H9 (cell line): ENCODE measurements around the gene UNCX. TPM values are rescaled to one million over a fixed set of nuclear protein-coding genes. Genes with fewer than 3 reads are reported as not detected.

Experiments
- DNase-seq: peaks from one replicate; pipeline ENCODE4 v3.0.0-alpha.2; 2017
- H2AFZ ChIP-seq: one replicate; pipeline ENCODE4 v1.6.1; 2013; ENCODE audit warnings: mild to moderate bottlenecking, low read length, control low read depth, moderate library complexity
- H2AK5ac ChIP-seq: 2 replicates; pipeline ENCODE4 v1.6.1; 2013; ENCODE audit warnings: low read length, control low read depth, mixed read lengths; ENCODE audit not compliant: insufficient read length
- H2BK120ac ChIP-seq: one replicate; pipeline ENCODE4 v1.6.1; 2013; ENCODE audit warnings: low read depth, mild to moderate bottlenecking, low read length, control low read depth, inconsistent platforms; ENCODE audit not compliant: poor library complexity, severe bottlenecking
- H2BK12ac ChIP-seq: 2 replicates; pipeline ENCODE4 v1.6.1; 2013; ENCODE audit warnings: low read length, control low read depth, mixed read lengths, low read depth; ENCODE audit not compliant: insufficient read length
- H2BK15ac ChIP-seq: 2 replicates; pipeline ENCODE4 v1.6.1; 2013; ENCODE audit warnings: low read depth, low read length, control low read depth
- H2BK20ac ChIP-seq: one replicate; pipeline ENCODE4 v1.6.1; 2013; ENCODE audit warnings: low read depth, mild to moderate bottlenecking, low read length, control low read depth, inconsistent platforms; ENCODE audit not compliant: poor library complexity, severe bottlenecking
- H2BK5ac ChIP-seq: 2 replicates; pipeline ENCODE4 v1.6.1; 2013; ENCODE audit warnings: low read length, control low read depth, mixed read lengths; ENCODE audit not compliant: insufficient read length
- H3K14ac ChIP-seq: 2 replicates; pipeline ENCODE4 v1.6.1; 2013; ENCODE audit warnings: low read length, control low read depth; ENCODE audit not compliant: insufficient read depth
- H3K18ac ChIP-seq: 2 replicates; pipeline ENCODE4 v1.6.1; 2013; ENCODE audit warnings: low read depth, mild to moderate bottlenecking, mixed read lengths, low read length, control low read depth; ENCODE audit not compliant: insufficient read length
- H3K23ac ChIP-seq: 2 replicates; pipeline ENCODE4 v1.6.1; 2013; ENCODE audit warnings: low read length, control low read depth, mixed read lengths, low read depth; ENCODE audit not compliant: insufficient read length
- H3K23me2 ChIP-seq: 2 replicates; pipeline ENCODE4 v1.6.1; 2013; ENCODE audit warnings: low read depth, mild to moderate bottlenecking, mixed read lengths, low read length, control low read depth; ENCODE audit not compliant: insufficient read length, poor library complexity, severe bottlenecking
- H3K27ac ChIP-seq: 2 replicates; pipeline ENCODE4 v1.5.1; 2013; ENCODE audit warnings: low read length, control low read depth, mixed read lengths, low read depth; ENCODE audit not compliant: insufficient read length
- H3K27me3 ChIP-seq: 2 replicates; pipeline ENCODE4 v1.6.1; 2013; ENCODE audit warnings: low read length, control low read depth, inconsistent platforms; ENCODE audit not compliant: insufficient read depth
- H3K4ac ChIP-seq: 2 replicates; pipeline ENCODE4 v1.6.1; 2013; ENCODE audit warnings: low read depth, mild to moderate bottlenecking, control low read depth, inconsistent platforms, low read length, moderate library complexity
- H3K4me1 ChIP-seq: 2 replicates; pipeline ENCODE4 v1.6.1; 2013; ENCODE audit warnings: low read length, control low read depth, inconsistent platforms; ENCODE audit not compliant: insufficient read depth
- H3K4me2 ChIP-seq: 2 replicates; pipeline ENCODE4 v1.6.1; 2013; ENCODE audit warnings: low read length, control low read depth, mixed read lengths; ENCODE audit not compliant: insufficient read length, insufficient read depth
- H3K56ac ChIP-seq: 2 replicates; pipeline ENCODE4 v1.6.1; 2013; ENCODE audit warnings: low read depth, mild to moderate bottlenecking, mixed read lengths, low read length, control low read depth; ENCODE audit not compliant: insufficient read length
- H3K79me1 ChIP-seq: 2 replicates; pipeline ENCODE4 v1.6.1; 2013; ENCODE audit warnings: low read depth, mild to moderate bottlenecking, moderate library complexity, low read length, control low read depth, inconsistent platforms; ENCODE audit not compliant: insufficient read depth, poor library complexity, severe bottlenecking
- H3K79me2 ChIP-seq: 2 replicates; pipeline ENCODE4 v1.6.1; 2013; ENCODE audit warnings: low read length, control low read depth, inconsistent platforms; ENCODE audit not compliant: insufficient read depth
- H3K9ac ChIP-seq: 2 replicates; pipeline ENCODE4 v1.6.1; 2013; ENCODE audit warnings: low read length, control low read depth, mixed read lengths; ENCODE audit not compliant: insufficient read length; ENCODE audit errors: extremely low read depth
- H3K9me3 ChIP-seq: one replicate; pipeline ENCODE4 v1.6.1; 2013; ENCODE audit warnings: low read depth, low read length, inconsistent platforms; ENCODE audit not compliant: control insufficient read depth
- H3T11ph ChIP-seq: one replicate; pipeline ENCODE4 v1.6.1; 2013; ENCODE audit warnings: mild to moderate bottlenecking, low read length, control low read depth, inconsistent platforms
- H4K20me1 ChIP-seq: one replicate; pipeline ENCODE4 v1.6.1; 2013; ENCODE audit not compliant: control insufficient read depth, insufficient read length, insufficient read depth
- H4K5ac ChIP-seq: 2 replicates; pipeline ENCODE4 v1.6.1; 2013; ENCODE audit warnings: low read depth, mild to moderate bottlenecking, mixed read lengths, low read length, control low read depth; ENCODE audit not compliant: insufficient read length
- H4K8ac ChIP-seq: replicated peaks from 2 replicates; pipeline ENCODE4 v1.6.1; 2013; ENCODE audit warnings: low read length, control low read depth, mixed read lengths, low read depth; ENCODE audit not compliant: insufficient read length
- H4K91ac ChIP-seq: 2 replicates; pipeline ENCODE4 v1.6.1; 2013; ENCODE audit warnings: low read depth, mild to moderate bottlenecking, moderate library complexity, mixed read lengths, low read length, control low read depth; ENCODE audit not compliant: insufficient read length
- H3K27ac Mint-ChIP-seq, 3 experiments: 2 replicates in 2 of 3; 3 replicates in 1 of 3; pipeline ENCODE4 v1.8.0; 2020 to 2021; ENCODE audit warnings: mixed read lengths in 3 of 3, mild to moderate bottlenecking in 1 of 3, moderate library complexity in 1 of 3
- H3K27me3 Mint-ChIP-seq: 2 replicates; pipeline ENCODE4 v1.8.0; 2021; ENCODE audit warnings: low read depth, mild to moderate bottlenecking, moderate library complexity, mixed read lengths
- H3K36me3 Mint-ChIP-seq, 3 experiments: 2 replicates in 2 of 3; 3 replicates in 1 of 3; pipeline ENCODE4 v1.8.0; 2020 to 2021; ENCODE audit warnings: low read depth in 3 of 3, mixed read lengths in 3 of 3; ENCODE audit not compliant: insufficient read depth in 1 of 3
- H3K4me1 Mint-ChIP-seq, 2 experiments: 2 replicates each; pipeline ENCODE4 v1.8.0; 2020; ENCODE audit warnings: mixed read lengths in 2 of 2
- H3K4me3 Mint-ChIP-seq, 2 experiments: 2 replicates in 1 of 2; 3 replicates in 1 of 2; pipeline ENCODE4 v1.8.0; 2020 to 2021; ENCODE audit warnings: mild to moderate bottlenecking in 2 of 2, mixed read lengths in 2 of 2, moderate library complexity in 1 of 2
- H3K9me3 Mint-ChIP-seq, 2 experiments: 2 replicates in 1 of 2; 3 replicates in 1 of 2; pipeline ENCODE4 v1.8.0; 2020; ENCODE audit warnings: mild to moderate bottlenecking in 2 of 2, mixed read lengths in 2 of 2, moderate library complexity in 1 of 2
- WGBS: extraction: QIAGEN DNeasy Blood & Tissue Kit; methylation state at CpG from one replicate; pipeline ENCODE4 v1.1.7; 2013; ENCODE audit warnings: missing lambda C conversion rate, low lambda C conversion rate, mixed read lengths; ENCODE audit not compliant: insufficient read length; ENCODE audit errors: extremely low coverage; 5-methylcytosine and 5-hydroxymethylcytosine counted together
- total RNA-seq: library from RNA; stranded (reverse); gene quantifications from 2 replicates; pipeline ENCODE4 v1.2.1, GENCODE V29; 2021
- TF ChIP-seq, protein P1 (sequence below): fragments of 200-600 bp; sonication (generic); conservative IDR thresholded peaks from 3 replicates; pipeline ENCODE4 v1.8.0; 2021; ENCODE audit warnings: antibody characterized with exemption, mild to moderate bottlenecking

The UNCX gene
- total RNA-seq, 1 experiment from 2014 or later = not detected

DNA sequence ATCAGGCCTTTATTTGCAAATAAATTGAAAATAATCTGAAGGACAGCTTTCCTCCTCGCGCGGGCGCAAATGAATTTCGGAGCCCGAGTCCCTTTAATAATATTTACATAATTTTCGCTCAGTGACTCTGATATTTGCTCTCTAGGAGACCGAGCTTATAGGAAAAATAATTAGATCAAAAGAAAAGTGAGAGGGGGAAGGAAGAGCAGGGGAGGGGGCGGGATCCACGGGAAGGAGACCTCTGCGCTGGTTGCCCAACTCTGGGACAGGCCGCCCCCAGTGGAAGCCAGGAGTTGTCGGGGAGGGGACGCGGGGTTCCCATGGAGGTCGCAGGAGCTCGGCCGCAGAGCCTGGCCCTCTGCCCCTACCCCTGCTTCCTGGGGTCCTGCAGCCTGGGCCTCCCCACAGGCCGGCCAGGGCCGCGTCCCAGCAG is 5.8 kb downstream of the UNCX start:
- no CpG with 5 or more reads among the region's 21 CpGs for WGBS
- Histone ChIP-seq H3K79me1 (no peaks in the 10 kb centered on the region), H2AK5ac (no peak overlapping the region), H2BK20ac (no peak overlapping the region), H2AFZ (no peak overlapping the region), H3K27me3 (peaks cover 84% of the 10 kb centered on the region), H4K8ac (no peak overlapping the region), H4K20me1 (no peaks in the 10 kb centered on the region), H2BK12ac (no peak overlapping the region), H2BK5ac (no peak overlapping the region), H3K4ac (no peak overlapping the region), H3K18ac (no peak overlapping the region), H4K91ac (no peak overlapping the region), H3K23ac (no peak overlapping the region), H3K14ac (no peak overlapping the region), H2BK15ac (no peak overlapping the region), H3K4me1 (peaks cover 2% of the 10 kb centered on the region; the same call in 1 of the 2 replicates), H3T11ph (no peak overlapping the region), H3K79me2 (no peaks in the 10 kb centered on the region), H3K56ac (no peak overlapping the region), H4K5ac (no peak overlapping the region), H3K9ac (no peak overlapping the region), H3K4me2 (no peak overlapping the region), H3K9me3 (no peaks in the 10 kb centered on the region), H2BK120ac (no peak overlapping the region), H3K27ac (no peak overlapping the region), H3K23me2 (no peaks in the 10 kb centered on the region)
- Mint-ChIP-seq H3K27ac (no peak overlapping the region), H3K36me3 (no peaks in the 10 kb centered on the region; a peak in 1 of 7 replicates), H3K4me3 (no peak overlapping the region), H3K4me1 (peaks cover 12 to 36% of the 10 kb centered on the region in 2 experiments), H3K9me3 (peaks cover 5 to 11% of the 10 kb centered on the region in 2 experiments), H3K27me3 (peaks cover 90% of the 10 kb centered on the region)
- DNase-seq = no peak
- TF ChIP-seq, protein P1, sequence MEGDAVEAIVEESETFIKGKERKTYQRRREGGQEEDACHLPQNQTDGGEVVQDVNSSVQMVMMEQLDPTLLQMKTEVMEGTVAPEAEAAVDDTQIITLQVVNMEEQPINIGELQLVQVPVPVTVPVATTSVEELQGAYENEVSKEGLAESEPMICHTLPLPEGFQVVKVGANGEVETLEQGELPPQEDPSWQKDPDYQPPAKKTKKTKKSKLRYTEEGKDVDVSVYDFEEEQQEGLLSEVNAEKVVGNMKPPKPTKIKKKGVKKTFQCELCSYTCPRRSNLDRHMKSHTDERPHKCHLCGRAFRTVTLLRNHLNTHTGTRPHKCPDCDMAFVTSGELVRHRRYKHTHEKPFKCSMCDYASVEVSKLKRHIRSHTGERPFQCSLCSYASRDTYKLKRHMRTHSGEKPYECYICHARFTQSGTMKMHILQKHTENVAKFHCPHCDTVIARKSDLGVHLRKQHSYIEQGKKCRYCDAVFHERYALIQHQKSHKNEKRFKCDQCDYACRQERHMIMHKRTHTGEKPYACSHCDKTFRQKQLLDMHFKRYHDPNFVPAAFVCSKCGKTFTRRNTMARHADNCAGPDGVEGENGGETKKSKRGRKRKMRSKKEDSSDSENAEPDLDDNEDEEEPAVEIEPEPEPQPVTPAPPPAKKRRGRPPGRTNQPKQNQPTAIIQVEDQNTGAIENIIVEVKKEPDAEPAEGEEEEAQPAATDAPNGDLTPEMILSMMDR = no peak
